MG63 (cell line): ENCODE data around the gene BAG3. TPM values are rescaled to one million over a fixed set of nuclear protein-coding genes. Genes with fewer than 3 reads are reported as not detected.
A peak's percentile ranks its signal among the peaks of the same experiment; 100 is the strongest.

Experiments used
- DNase-seq: peaks from one replicate; pipeline ENCODE4 v3.0.0-alpha.2; 2020
- H3K27me3 ChIP-seq: fragments of 250-450 bp; sonication (Bioruptor Pico); 2 replicates; pipeline ENCODE4 v1.5.1; 2020; ENCODE audit warnings: mild to moderate bottlenecking, moderate library complexity
- H3K36me3 ChIP-seq: fragments of 250-450 bp; sonication (Bioruptor Pico); 2 replicates; pipeline ENCODE4 v1.5.1; 2020; ENCODE audit warnings: mild to moderate bottlenecking, moderate library complexity
- H3K4me3 ChIP-seq: fragments of 250-450 bp; sonication (Bioruptor Pico); 2 replicates; pipeline ENCODE4 v1.5.1; 2020; ENCODE audit warnings: mild to moderate bottlenecking, moderate library complexity
- H3K9me3 ChIP-seq: fragments of 250-450 bp; sonication (Bioruptor Pico); 2 replicates; pipeline ENCODE4 v1.5.1; 2020; ENCODE audit warnings: mild to moderate bottlenecking, moderate library complexity
- total RNA-seq: library from RNA; depleted of rRNA; stranded (reverse); fragments of >200 nt; shearing (Covaris generic); gene quantifications from 2 replicates; pipeline ENCODE4 v1.2.3, GENCODE V29; 2014; ENCODE audit warnings: low replicate concordance

BAG3 gene
- total RNA-seq, 1 experiment from 2014 or later, result 26.9 TPM

DNA sequence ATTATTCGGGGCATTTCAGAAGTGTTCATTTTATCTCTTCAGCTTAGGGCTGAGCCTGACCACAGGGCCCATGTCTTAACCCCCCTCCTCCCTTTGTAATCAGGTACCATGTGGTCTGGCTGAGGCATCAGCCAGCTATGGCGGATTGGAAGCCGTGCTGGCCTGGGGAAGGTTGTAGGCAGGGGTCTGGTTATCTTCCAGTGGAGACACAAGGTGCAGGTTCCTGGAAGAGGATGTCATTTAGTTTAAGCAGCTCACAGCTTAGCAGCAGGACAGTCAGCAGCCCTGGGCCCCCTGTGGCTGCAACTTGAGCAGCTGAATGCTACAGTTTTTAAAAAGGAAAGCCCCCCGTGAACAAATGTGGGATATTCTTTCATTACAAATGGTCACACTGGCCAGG is 22.1 kb downstream of the BAG3 start:
- peaks cover 94% of the 10 kb centered on the region for H3K36me3 ChIP-seq
- no peaks in the 10 kb centered on the region for H3K27me3 ChIP-seq
- H3K4me3 ChIP-seq, result no peak overlapping the region
- DNase-seq, result no peak
- no peaks in the 10 kb centered on the region for H3K9me3 ChIP-seq

DNA sequence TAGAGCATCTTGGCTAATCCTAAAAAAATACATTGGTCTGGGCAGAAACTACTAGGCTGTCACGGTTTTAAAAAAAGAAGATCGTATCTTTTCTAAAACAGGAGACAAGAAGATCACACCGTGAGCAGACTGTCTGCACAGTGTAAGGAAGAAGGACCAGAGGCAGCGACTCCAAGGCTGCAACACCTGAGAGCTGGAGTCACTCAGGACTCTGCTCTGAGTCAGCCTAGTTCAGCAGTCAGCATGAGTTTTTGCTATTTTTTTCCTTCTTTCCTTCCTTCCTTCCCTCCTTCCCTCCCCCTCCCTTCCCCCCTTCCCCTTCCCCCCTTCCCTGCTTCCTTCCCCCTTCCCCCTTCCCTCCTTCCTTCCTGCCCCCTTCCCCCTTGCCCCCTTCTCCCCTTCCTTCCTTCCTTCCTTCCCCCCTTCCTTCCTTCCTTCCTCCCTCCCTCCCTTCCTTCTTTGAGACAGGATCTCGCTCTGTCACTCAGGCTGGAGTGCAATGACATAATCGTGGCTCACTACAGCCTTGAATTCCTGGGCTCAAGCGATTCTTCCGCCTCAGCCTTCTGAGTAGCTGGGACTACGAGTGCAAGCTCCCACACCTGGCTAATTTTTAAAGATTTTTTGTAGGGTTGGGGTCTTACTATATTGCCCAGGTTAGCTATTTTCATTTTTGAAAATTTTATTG is 24.4 kb downstream of the BAG3 start:
- peaks cover 73% of the 10 kb centered on the region for H3K36me3 ChIP-seq
- DNase-seq, result no peak
- H3K9me3 ChIP-seq, result no peaks in the 10 kb centered on the region
- no peak overlapping the region for H3K4me3 ChIP-seq
- no peaks in the 10 kb centered on the region for H3K27me3 ChIP-seq

DNA sequence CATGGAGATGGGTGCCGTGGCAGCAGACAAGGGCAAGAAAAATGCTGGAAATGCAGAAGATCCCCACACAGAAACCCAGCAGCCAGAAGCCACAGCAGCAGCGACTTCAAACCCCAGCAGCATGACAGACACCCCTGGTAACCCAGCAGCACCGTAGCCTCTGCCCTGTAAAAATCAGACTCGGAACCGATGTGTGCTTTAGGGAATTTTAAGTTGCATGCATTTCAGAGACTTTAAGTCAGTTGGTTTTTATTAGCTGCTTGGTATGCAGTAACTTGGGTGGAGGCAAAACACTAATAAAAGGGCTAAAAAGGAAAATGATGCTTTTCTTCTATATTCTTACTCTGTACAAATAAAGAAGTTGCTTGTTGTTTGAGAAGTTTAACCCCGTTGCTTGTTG is 25.9 kb downstream of the BAG3 start:
- no peak for DNase-seq
- H3K36me3 ChIP-seq, result peaks cover 58% of the 10 kb centered on the region
- no peaks in the 10 kb centered on the region for H3K9me3 ChIP-seq
- H3K27me3 ChIP-seq, result no peaks in the 10 kb centered on the region
- H3K4me3 ChIP-seq, result no peak overlapping the region

DNA sequence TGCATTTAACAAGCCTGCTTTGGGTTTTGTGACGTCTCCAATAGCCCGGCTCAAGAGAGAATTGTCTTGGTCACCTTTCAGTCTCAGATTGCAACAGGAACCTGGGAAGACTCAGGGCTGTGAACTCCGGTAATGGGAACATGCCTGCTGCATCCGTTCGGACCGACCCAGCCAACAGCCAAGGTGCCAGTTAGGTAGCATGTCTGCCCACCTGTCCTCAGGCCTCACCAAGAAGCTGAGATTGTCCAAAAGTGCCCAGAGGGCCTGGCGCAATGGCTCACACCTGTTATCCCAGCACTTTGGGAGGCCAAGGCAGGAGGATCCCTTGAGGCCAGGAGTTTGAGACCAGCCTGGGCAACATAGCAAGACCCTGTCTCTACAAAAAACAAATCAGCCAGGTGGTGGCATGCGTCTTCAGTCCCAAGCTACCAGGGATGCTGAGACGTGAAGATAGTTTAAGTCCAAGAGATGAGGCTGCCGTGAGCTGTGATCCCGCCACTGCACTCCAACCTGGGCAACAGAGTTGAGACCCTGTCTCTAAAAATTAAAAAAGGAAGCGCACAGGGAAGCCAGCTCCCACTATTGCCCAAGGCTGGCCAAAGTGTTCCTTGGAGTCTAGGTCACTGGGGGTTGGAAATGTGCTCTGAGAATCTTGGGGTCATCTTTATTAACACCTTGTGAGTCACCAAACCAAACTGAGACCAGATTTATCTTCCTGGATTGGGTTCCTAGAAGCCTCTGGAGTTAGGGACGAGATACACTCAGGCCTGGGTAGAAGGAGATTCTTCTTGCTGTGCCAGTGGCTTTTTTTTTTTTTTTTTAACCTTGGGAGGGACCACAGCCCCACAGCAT is 26.9 kb downstream of the BAG3 start:
- no peak for DNase-seq
- no peaks in the 10 kb centered on the region for H3K9me3 ChIP-seq
- H3K4me3 ChIP-seq, result no peak overlapping the region
- peaks cover 48% of the 10 kb centered on the region for H3K36me3 ChIP-seq
- no peaks in the 10 kb centered on the region for H3K27me3 ChIP-seq

DNA sequence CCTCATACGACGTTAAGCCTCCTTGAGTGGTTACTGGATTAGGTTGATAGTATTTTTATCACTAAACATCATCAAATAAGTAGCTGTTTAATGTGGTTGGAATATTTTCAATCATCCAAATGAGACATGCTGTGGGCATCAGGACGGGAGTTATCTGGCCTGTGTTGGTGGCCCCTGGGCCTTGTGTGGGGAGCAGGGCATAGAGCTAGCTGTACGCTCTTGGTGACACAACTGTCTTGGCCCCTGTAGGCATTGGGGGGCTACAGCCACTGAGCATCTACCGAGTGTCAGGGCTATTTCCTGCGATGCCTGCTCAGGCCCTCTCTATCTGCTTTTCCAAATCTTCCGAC is 28.3 kb downstream of the BAG3 start:
- H3K9me3 ChIP-seq, result no peaks in the 10 kb centered on the region
- H3K36me3 ChIP-seq, result peaks cover 35% of the 10 kb centered on the region
- H3K4me3 ChIP-seq, result no peak overlapping the region
- no peaks in the 10 kb centered on the region for H3K27me3 ChIP-seq
- DNase-seq, result no peak

DNA sequence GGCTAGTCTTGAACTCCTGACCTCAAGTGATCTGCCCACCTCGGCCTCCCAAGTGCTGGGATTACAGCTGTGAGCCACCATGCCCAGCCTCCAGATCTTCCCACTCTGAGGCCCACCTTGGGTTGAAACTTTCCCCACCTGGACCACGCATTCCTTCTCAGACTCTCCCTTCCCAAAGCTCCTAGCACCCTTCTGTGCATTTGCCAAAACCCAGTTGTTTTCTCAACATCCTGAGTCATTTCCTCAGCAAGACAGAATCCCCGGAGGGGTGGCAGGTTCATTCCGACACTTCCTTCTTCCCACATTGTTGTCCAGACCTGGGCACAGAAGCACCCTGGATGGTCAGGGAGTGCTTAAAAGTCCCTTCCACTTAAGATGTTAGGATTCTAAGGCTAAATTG is 28.9 kb downstream of the BAG3 start:
- DNase-seq, result peak; percentile 85
- H3K4me3 ChIP-seq, result no peak overlapping the region
- H3K27me3 ChIP-seq, result no peaks in the 10 kb centered on the region
- no peaks in the 10 kb centered on the region for H3K9me3 ChIP-seq
- H3K36me3 ChIP-seq, result peaks cover 29% of the 10 kb centered on the region

DNA sequence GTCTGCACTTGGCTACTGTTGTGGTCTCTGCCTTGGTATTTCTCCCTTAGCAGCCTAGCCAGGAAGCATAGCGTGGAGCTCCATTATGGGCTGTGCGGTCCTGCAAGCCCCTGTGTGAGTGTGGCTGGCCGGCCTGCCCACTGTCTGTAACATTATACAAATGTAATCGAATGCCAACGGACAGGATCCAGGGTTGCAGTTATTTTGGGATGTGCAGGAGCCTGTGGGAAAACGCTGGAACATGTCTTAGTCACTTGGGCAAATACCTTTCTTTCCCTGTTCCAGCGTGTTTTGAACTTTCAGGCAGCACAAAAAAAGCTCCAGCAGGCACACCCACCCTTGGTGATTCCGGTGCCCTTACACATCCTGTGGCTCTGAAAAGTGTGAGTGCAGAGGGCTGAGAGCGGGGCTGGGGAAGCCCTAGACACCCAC is 29.5 kb downstream of the BAG3 start:
- Histone ChIP-seq H3K27me3 (no peaks in the 10 kb centered on the region), H3K36me3 (peaks cover 25% of the 10 kb centered on the region), H3K9me3 (no peaks in the 10 kb centered on the region), H3K4me3 (no peak overlapping the region)
- peak; percentile 50 for DNase-seq

DNA sequence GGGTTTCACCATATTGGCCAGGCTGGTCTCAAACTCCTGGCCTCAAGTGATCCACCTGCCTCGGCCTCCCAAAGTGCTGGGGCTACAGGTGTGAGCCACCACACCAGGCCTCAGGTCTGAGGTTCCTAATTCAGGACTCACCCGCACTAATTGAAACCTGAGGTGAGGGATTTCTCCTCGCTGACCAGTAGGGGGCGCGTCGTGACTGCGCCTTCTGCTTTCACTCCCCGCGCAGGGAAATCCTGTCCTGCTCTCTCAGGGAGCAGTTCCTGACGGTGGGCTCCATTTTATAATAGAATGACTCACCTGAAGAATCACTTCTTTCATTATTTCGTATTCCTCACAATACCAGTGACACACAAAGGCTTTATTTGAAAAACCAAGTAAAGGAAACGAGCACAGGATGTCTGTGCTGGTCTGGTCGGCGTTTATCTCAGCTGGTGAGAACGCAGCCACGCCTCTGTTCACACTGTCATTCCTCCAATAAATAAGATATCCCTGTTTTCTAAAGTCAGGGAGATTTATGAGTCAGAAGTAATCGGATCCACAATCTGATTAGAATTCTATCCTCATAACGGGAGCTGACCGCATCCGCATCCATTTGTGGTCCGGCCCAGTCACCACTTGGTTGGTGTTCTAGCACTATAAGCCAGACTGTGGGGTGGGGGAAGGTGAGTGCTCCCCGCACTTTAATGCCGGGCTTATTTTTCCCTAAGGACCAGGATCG is 35.4 kb downstream of the BAG3 start:
- Histone ChIP-seq H3K36me3 (no peaks in the 10 kb centered on the region), H3K9me3 (no peaks in the 10 kb centered on the region), H3K27me3 (no peaks in the 10 kb centered on the region), H3K4me3 (peak overlapping the region; percentile 16; the same call in 1 of the 2 replicates)
- DNase-seq, result peak; percentile 79

DNA sequence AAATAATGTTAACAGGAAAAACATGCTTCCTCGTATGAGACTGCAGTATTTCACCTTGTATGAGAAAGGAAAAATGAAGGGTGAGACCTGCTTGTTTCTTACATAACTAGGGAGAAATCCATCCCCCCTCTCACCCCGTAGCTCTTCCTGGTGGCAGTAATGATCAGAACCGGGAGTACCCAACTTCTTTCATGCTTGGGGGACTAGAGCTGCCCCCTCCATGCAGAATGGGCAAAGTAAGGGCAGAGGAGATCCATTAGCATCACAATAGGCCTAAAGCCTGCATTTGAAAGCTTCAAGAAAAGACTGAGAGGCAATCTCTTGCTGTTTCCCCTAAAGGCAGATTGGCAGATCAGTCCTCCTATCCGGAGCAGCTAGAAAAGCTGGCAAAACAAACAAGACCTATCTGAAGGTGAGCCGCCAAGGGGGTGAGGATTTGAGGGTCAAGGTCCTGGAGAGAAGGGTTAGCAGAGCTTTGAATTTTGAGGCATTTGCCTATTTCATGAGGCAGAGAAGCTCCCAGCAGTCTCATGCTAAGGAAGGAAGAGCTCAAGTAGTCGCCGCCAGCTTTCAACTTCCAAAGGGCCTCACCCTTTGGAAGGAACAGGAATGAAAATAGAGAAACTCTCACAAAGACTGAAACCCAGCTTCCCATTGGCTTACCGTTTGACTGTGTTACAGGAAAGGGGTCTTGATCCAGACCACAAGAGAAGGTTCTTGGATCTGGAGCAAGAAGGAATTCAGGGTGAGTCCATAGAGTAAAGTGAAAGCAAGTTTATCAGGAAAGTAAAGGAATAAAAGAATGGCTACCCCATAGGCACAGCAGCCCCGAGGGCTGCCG is 36.2 kb downstream of the BAG3 start:
- no peaks in the 10 kb centered on the region for H3K36me3 ChIP-seq
- H3K27me3 ChIP-seq, result no peaks in the 10 kb centered on the region
- DNase-seq, result no peak
- H3K4me3 ChIP-seq, result no peak overlapping the region; the same call in 1 of the 2 replicates
- no peaks in the 10 kb centered on the region for H3K9me3 ChIP-seq

DNA sequence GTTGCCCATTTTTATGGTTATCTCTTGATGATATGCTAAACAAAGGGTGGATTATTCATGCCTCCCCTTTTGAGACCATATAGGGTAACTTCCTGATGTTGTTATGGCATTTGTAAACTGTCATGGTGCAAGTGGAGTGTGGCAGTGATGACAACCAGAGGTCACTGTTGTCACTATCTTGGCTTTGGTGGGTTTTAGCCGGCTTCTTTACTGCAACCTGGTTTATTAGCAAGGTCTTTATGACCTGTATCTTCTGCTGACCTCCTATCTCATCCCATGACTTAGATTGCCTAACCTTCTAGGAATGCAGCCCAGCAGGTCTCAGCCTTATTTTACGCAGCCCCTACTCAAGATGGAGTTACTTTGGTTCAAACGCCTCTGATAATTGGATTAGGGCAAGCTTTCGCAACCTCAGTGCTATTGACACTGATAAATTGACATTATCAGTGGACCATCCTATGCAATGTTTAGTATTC is 36.9 kb downstream of the BAG3 start:
- DNase-seq, result no peak
- H3K27me3 ChIP-seq, result no peaks in the 10 kb centered on the region
- H3K9me3 ChIP-seq, result no peaks in the 10 kb centered on the region
- no peaks in the 10 kb centered on the region for H3K36me3 ChIP-seq
- H3K4me3 ChIP-seq, result no peak overlapping the region

DNA sequence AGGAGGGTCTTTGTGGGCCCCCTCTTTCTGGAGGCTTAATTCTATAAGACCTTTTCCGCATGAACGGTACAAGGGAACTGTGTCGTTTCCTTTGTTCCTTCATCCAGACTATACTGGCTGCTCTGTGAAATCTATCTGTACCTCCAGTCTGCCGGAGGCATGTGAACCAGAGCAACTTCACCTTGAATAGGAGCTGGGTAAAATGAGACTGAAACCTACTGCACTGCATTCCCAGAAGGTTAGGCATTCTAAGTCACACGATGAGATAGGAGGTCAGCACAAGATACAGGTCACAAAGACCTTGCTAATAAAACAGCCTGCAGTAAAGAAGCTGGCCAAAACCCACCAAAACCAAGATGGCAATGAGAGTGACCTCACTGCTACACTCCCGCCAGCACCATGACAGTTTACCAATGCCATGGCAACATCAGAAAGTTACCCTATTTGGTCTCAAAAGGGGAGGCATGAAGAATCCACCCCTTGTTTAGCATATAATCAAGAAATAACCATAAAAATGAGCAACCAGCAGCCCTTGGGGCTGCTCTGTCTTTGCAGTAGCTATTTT is 37.9 kb downstream of the BAG3 start:
- Histone ChIP-seq H3K4me3 (no peak overlapping the region), H3K27me3 (no peaks in the 10 kb centered on the region), H3K36me3 (no peaks in the 10 kb centered on the region), H3K9me3 (no peaks in the 10 kb centered on the region)
- no peak for DNase-seq

DNA sequence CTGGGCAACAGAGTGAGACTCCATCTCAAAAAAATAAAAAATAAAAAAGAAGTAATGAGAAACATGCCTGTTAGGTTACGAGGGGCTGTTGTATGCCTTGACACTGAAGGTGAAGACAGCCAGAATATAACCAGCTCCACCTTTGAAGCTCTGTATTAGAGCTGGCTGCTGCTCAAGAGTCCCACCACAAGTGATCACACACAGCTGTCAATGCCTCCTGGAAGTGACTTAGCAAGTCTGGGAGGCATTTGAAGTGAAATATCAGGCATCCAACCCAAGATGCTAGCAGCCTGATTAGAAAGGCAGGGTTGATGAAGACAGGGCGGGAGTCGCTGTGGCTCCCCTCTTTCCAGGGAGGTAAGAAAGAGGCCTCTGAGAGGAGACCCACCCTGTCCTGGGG is 40.5 kb downstream of the BAG3 start:
- H3K27me3 ChIP-seq, result no peaks in the 10 kb centered on the region

DNA sequence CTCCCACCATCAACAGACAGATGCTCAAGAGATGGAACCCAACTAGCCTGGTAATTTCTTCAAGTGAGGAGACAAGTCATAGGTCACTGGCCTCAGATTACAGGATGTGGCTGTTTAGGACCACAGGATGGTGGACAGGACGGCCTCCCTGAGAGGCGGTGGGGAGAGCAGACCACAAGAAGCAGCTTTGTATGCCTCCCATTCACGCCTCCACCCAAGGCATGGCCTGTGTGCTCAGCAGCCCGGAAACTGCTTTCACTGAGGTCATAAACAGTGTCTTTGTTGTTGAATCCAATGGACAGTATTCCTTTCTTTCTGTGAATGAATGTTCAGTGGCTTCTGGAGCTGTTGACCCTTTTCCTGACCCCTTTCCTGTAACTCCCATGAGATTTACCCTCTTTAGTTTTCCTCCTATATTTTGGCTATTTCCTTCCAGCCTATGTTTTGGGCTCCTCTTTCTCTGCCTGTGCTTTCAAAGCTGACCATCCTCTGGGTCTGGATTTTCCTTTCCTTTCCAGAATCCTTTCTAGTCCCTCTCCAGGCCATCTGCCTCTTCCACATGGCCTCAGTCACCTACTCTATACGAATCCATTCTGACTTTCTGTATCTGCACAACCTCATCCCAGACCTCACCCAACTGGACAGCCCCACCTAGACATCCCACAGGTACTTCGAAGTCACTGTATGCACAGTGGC is 42.2 kb downstream of the BAG3 start:
- Histone ChIP-seq H3K4me3 (no peak overlapping the region), H3K9me3 (no peaks in the 10 kb centered on the region), H3K36me3 (no peaks in the 10 kb centered on the region), H3K27me3 (no peaks in the 10 kb centered on the region)
- DNase-seq, result no peak

More for the DNA sequence above, 40.5 kb downstream of the BAG3 start:
- Histone ChIP-seq H3K36me3 (no peaks in the 10 kb centered on the region), H3K9me3 (no peaks in the 10 kb centered on the region), H3K4me3 (no peak overlapping the region)
- no peak for DNase-seq

DNA sequence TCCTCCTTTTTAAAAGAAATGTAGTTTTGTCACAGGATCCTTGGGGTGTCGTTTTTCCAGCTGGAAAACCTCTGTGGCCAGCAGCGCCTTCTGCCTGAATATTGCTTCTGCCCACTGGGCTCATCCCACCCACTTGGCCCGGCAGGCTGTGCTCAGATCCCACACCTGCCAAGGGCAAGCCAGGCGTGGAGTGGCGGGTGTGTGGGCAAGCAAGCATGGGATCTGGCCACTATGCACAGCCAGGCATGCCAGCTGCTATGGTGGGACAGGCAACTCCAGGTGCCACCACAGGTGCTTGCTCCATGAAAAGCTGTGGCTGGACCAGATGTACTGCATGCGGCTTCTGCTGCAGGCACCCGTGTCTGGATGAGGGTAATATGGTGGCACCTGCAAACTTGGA is 43.4 kb downstream of the BAG3 start:
- H3K9me3 ChIP-seq, result no peaks in the 10 kb centered on the region
- no peak for DNase-seq
- no peaks in the 10 kb centered on the region for H3K27me3 ChIP-seq
- H3K4me3 ChIP-seq, result no peak overlapping the region
- H3K36me3 ChIP-seq, result no peaks in the 10 kb centered on the region

DNA sequence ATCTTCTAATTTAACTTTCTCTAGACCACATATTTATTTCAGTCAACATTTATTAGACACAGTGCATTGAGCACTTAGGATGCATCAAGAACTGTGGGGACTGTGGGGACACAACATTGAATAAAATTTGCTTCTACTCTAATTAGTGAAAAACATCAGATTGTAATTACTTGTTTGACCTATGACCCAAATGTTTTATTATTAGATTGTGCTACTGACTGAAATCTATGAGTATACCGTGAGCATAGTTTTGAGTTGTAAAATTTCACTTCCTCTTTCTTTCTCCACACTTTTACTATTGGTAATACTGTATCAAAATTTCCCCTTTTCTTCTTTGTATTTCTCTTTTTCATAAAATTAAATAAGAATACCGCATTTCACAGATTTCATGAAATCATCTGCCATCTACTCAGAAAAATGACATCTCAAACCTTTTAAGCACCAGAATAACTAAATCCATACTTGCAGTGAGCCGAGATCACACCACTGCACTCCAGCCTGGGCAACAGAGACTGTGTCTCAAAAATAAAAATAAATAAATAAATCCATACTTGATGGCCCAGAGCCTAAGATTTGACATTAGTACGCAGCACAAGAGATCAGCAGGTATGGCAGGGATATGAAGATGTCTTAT is 49.3 kb downstream of the BAG3 start:
- no peaks in the 10 kb centered on the region for H3K27me3 ChIP-seq
- H3K36me3 ChIP-seq, result no peaks in the 10 kb centered on the region
- DNase-seq, result no peak
- no peaks in the 10 kb centered on the region for H3K9me3 ChIP-seq
- H3K4me3 ChIP-seq, result no peak overlapping the region
